UCSD-AML1 (cell line): ENCODE data around the gene FMC1.

Source experiments
- DNase-seq: peaks from one replicate; lab custom pipeline; 2025; ENCODE audit not compliant: unreplicated experiment; lab: John Stamatoyannopoulos, UW

Gene FMC1

DNA sequence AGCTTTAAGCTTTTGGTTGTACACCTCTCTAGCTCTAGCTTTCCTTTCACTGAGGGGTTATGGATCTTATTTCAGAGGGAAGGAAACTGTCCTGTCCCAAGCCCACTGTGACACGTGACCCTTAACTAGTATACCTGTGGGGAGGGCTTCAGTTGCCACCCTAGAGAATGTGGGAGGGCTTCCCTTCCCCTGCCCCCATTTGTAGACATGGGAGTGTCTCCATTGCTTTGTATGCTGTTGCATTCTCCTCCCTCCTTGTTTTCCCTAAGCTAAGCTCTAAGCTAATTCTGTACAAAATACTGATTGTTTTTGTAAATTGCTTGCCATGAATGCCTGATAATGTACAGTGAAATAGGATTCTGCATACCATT is 29.8 kb downstream of the FMC1 start:
- no peak for DNase-seq

DNA sequence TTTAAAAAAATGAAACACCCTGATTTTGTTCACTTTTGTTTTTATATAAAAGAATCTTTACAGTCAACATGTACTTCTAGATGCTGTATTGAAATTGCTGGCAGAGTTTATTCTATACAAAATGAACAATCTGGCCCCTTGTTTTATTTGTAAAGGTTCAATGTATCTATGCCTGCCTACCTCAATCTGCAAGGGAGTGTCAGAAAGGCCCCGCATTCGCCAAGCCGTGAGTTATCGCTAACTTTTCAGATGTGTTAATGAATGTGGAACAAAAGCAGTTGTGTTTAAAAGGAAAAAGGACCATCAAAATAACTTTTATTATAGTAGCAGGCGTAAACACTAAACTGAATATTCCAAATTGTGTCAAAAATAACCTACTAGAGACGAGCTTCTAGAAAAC is 33.1 kb downstream of the FMC1 start:
- DNase-seq = no peak

DNA sequence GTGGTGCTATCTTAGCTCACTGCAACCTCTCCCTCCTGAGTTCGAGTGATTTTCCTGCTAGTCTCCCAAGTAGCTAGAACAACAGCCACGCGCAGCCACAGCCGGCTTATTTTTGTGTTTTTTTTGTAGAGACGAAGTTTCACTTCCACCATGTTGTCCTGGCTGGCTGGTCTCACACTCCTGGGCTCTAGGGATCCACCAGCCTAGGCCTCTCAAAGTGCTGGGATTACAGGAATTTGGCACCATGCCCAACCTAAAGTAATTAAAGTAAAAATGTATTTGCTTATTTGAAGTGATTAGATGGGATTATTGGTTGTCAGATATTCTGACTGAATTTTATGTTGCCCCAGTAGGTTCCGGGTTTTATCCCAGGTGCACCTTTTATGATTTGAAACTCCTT is 41.3 kb downstream of the FMC1 start:
- no peak for DNase-seq

DNA sequence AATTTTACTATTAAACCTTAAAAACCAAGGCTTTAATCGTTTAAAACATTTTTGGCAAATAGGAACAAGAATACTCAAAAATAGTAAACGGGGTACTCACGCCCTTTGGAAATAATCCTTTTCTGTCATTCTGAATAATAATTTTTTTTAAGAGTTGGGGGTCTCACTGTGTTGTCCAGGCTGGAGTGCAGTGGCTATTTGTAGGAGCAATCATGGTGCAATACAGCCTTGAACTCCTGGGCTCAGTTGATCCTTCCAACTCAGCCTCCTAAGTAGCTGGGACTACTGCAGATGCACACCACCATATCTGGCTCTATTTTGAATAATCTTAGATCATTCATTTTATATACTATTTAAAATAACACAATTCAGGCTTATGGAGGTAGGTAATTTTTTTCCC is 43.5 kb downstream of the FMC1 start:
- DNase-seq = no peak

DNA sequence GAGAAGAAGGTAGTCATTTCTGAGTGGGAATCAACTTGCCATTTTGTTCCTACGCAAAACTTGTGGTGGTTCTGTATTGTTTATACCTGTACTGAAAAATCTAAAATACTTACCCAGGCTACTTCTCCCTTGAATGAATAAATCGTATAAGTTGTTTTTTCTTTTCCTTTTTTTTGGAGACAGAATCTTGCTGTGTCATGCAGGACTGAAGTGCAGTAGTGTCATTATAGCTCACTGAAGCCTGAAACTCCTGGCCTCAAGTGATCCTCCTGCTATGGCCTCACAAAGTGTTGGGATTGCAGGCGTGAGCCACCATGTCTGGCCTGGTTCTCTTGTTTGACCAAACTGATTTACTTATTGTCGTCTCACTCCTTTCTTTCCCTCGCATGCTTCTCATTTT is 46.5 kb downstream of the FMC1 start:
- DNase-seq = no peak

DNA sequence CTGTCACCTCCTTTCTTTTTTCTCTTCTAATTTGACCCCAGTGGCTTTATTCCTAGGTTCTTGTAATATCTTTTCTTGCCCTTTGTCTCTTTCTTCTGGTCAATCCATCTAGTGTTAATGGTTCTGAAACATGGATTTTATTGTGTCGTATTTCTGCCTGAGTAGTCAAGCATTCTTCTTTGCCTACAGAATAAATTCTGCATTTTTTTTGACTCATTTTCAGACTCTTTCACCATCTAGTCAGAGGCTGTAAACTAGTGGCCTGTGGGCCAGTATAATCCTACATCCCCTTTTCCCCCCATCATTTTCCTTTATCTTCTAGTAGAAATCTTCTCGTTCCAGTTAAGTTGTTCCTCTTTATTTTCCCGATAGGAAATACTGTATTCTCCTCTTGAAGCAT is 48.0 kb downstream of the FMC1 start:
- DNase-seq = no peak

DNA sequence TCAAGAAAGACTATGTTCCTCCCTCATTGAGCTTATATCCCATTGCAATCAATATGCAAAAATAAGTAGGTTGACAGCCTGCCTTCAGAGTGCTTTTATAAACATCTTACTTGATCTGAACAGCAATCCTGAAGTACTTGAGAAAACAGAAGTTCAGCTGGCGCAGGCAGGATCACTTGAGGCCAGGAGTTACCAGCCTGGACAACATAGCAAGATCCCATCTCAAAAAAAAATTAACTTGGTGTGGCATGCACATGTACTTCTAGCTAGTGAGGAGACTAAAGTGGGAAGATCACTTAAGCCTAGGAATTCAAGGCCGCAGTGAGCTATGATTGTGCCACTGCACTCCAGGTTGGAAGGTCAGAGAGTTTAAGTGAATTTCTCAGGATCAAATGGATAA is 48.6 kb downstream of the FMC1 start:
- DNase-seq = no peak

DNA sequence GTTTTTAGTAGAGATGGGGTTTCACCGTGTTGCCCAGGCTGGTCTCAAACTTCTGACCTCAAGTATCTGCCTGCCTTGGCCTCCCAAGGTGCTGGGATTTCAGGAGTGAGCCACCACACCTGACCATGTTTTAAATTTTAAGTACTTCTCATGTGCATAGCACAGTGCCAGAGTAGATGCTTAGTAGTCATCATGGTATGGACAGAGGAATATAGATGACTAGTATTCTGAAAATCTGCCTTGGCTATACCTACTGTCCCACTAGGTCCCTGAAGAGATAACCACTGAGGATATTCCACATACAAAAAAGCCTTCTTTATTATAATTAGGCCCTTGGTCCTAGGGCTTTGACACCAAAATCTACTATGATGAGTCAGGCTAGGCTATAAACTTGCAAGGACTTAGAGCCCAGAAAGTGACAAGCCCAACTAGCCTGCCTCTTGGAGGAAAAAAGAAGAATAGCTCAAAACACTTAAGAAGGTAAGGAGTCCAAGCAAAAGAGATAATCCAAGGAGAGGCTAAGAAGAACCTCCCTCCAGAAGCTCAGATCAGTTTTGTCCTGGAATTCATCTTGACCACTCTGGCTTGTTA is 52.6 kb downstream of the FMC1 start:
- DNase-seq = no peak

DNA sequence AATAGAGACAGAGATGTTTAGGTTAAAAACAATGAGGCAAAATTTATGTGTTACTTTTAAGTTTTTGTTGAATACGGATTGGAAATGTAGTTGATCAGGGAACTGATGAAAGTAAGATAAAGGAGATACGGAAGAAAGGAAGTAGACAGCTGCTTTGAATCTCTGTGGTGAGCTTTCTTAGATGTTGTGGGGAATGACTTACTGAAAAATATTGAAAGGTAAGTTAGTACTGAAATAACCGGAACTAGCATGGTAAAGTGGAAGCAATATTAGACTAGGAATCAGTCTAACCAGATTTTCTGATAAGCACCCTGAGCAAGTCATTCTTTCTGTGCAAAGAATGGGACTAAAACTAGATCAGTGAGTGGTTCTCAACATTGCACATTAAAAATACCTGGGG is 53.4 kb downstream of the FMC1 start:
- no peak for DNase-seq
